ENCODE measurements around the gene SLC35A1.

DNA sequence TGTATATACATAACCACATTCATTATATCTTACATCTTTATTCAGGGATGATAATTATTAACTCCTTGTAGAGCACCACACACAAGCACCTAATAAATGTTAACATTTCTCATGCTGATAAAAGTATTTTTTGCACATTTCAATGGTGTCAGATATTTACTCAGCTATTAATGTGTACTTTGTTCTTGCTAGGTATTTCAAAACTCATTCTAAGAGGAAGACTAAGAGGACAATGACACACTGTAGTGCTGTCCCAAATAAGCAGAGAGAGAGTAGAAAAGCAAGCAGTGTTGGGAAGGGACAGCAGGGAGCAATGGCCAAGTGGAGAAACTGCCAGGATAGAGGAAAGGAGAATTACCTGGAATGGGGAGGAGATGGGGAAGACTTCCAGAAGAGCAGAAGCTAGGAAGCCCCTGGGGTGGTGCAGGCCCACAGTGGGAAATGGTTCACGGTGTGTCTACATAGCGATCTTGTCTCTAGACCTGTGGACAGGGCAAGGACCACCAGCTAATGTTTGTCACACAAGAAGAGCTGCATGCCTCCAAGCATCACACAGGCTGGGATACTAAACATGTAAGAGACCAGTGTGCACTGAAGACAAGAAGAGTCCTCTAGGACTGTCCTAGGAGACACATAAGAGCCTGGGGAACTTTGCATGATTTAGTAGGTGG lies 61.7 kb downstream of the SLC35A1 start:
- TF ChIP-seq CTCF (IDR thresholded peaks at IDR 0.05) (no peak), CBFB (CRISPR knock-in tag; IDR thresholded peaks at IDR 0.05; ENCODE audit: low read depth) (no peak), KAT7 (CRISPR knock-in tag; IDR thresholded peaks at IDR 0.05; ENCODE audit: borderline replicate concordance) (no peak), TP53 (CRISPR knock-in tag; IDR thresholded peaks at IDR 0.05) (no peak), ESRRA (CRISPR knock-in tag; IDR thresholded peaks at IDR 0.05; ENCODE audit: borderline replicate concordance) (no peak), SMAD4 (CRISPR knock-in tag; IDR thresholded peaks at IDR 0.05) (no peak), AR (CRISPR knock-in tag; IDR thresholded peaks at IDR 0.05) (no peak), ZNF263 (CRISPR knock-in tag; IDR thresholded peaks at IDR 0.05; ENCODE audit: low read depth) (no peak), ATF3 (CRISPR knock-in tag; conservative IDR thresholded peaks at IDR 0.05) (no peak), ZBTB21 (CRISPR knock-in tag; IDR thresholded peaks at IDR 0.05; ENCODE audit: borderline replicate concordance) (no peak)
- TF ChIP-seq, protein P1, sequence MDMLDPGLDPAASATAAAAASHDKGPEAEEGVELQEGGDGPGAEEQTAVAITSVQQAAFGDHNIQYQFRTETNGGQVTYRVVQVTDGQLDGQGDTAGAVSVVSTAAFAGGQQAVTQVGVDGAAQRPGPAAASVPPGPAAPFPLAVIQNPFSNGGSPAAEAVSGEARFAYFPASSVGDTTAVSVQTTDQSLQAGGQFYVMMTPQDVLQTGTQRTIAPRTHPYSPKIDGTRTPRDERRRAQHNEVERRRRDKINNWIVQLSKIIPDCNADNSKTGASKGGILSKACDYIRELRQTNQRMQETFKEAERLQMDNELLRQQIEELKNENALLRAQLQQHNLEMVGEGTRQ (CRISPR knock-in tag; IDR thresholded peaks at IDR 0.05), result no peak

Measured in WTC11 (cell line).